IMR-90 (cell line): Measurements from ENCODE around the gene ZRANB3. TPM values are rescaled to one million over a fixed set of nuclear protein-coding genes. Genes with fewer than 3 reads are reported as not detected.

Experiments
- ATAC-seq: fragments of 200-7000 bp; cut with Tn5 transposase; 2 replicates; pipeline ENCODE4 v1.9.1; 2020; ENCODE audit warnings: low read depth, mild to moderate bottlenecking, moderate library complexity
- BruUV-seq: library from RNA; stranded (reverse); fragments of 400-500 nt; replicated peaks from 2 replicates; lab custom pipeline; 2021; lab: Mats Ljungman, UMichigan
- CTCF ChIA-PET: fragments of 300-600 bp; formaldehyde crosslinking; extraction: SDS; loops from one replicate; lab custom pipeline; 2021; ENCODE audit warnings: antibody characterized with exemption; lab: Yijun Ruan, JAX
- POLR2A ChIA-PET: fragments of 300-600 bp; sonication (Branson Sonifier 250); formaldehyde crosslinking; loops from one replicate; lab custom pipeline; 2022; ENCODE audit warnings: antibody characterized with exemption; ENCODE audit not compliant: unreplicated experiment; lab: Charles Lee
- DNase-seq: peaks from one replicate; pipeline ENCODE4 v3.0.0; 2013
- H2AFZ ChIP-seq: replicated peaks from 2 replicates; pipeline ENCODE3; 2013; ENCODE audit warnings: low read length, mild to moderate bottlenecking; ENCODE audit not compliant: poor library complexity
- H2AK5ac ChIP-seq: 2 replicates; pipeline ENCODE4 v1.6.1; 2013; ENCODE audit warnings: low read depth, low read length, inconsistent platforms
- H2AK9ac ChIP-seq: replicated peaks from 2 replicates; pipeline ENCODE3; 2013; ENCODE audit warnings: mild to moderate bottlenecking, low read depth, low read length, moderate library complexity; ENCODE audit not compliant: poor library complexity
- H2BK120ac ChIP-seq: 2 replicates; pipeline ENCODE4 v1.6.1; 2013; ENCODE audit warnings: low read depth, low read length, inconsistent platforms
- H2BK15ac ChIP-seq: 3 replicates; pipeline ENCODE4 v1.6.1; 2013; ENCODE audit warnings: low read depth, low read length, inconsistent platforms
- H2BK20ac ChIP-seq: 2 replicates; pipeline ENCODE4 v1.6.1; 2013; ENCODE audit warnings: low read depth, mild to moderate bottlenecking, inconsistent platforms, low read length, moderate library complexity
- H2BK5ac ChIP-seq: 2 replicates; pipeline ENCODE4 v1.6.1; 2013; ENCODE audit warnings: mild to moderate bottlenecking, low read depth, low read length, inconsistent platforms; ENCODE audit not compliant: poor library complexity, severe bottlenecking
- H3K14ac ChIP-seq: replicated peaks from 2 replicates; pipeline ENCODE4 v1.6.1; 2013; ENCODE audit warnings: low read depth, low read length, inconsistent platforms
- H3K18ac ChIP-seq: 2 replicates; pipeline ENCODE4 v1.6.1; 2013; ENCODE audit warnings: low read depth, low read length, control low read depth
- H3K23ac ChIP-seq: 2 replicates; pipeline ENCODE4 v1.6.1; 2013; ENCODE audit warnings: low read depth, low read length, inconsistent platforms
- H3K27ac ChIP-seq: 2 replicates; pipeline ENCODE4 v1.5.1; 2013; ENCODE audit warnings: mild to moderate bottlenecking, control low read depth, low read length; ENCODE audit not compliant: insufficient read depth
- H3K27me3 ChIP-seq: 2 replicates; pipeline ENCODE4 v1.6.1; 2013; ENCODE audit warnings: low read length; ENCODE audit not compliant: control insufficient read depth, insufficient read depth
- H3K36me3 ChIP-seq: 2 replicates; pipeline ENCODE4 v1.6.1; 2013; ENCODE audit warnings: low read length, mixed read lengths; ENCODE audit not compliant: control insufficient read depth, insufficient read depth
- H3K4ac ChIP-seq: 2 replicates; pipeline ENCODE4 v1.6.1; 2013; ENCODE audit warnings: low read depth, low read length, inconsistent platforms
- H3K4me1 ChIP-seq: 2 replicates; pipeline ENCODE4 v1.6.1; 2013; ENCODE audit warnings: low read length, mixed read lengths; ENCODE audit not compliant: control insufficient read depth, insufficient read depth
- H3K4me2 ChIP-seq: 2 replicates; pipeline ENCODE4 v1.6.1; 2013; ENCODE audit warnings: low read depth, mild to moderate bottlenecking, control low read depth, low read length, moderate library complexity
- H3K4me3 ChIP-seq: 2 replicates; pipeline ENCODE4 v1.5.1; 2013; ENCODE audit warnings: low read depth, mild to moderate bottlenecking, control low read depth, low read length, moderate library complexity; ENCODE audit not compliant: insufficient read depth
- H3K56ac ChIP-seq: 2 replicates; pipeline ENCODE4 v1.6.1; 2013; ENCODE audit warnings: low read length, inconsistent platforms; ENCODE audit not compliant: insufficient read depth; ENCODE audit errors: extremely low read depth
- H3K79me1 ChIP-seq, 2 experiments: 2 replicates each; pipeline ENCODE4 v1.6.1; 2013; ENCODE audit warnings: low read length in 2 of 2, inconsistent platforms in 1 of 2, low read depth in 1 of 2
- H3K9ac ChIP-seq: 2 replicates; pipeline ENCODE4 v1.6.1; 2013; ENCODE audit warnings: low read depth, low read length, control low read depth
- H3K9me1 ChIP-seq: 2 replicates; pipeline ENCODE4 v1.6.1; 2013; ENCODE audit warnings: low read length, inconsistent platforms; ENCODE audit not compliant: insufficient read depth
- H3K9me3 ChIP-seq: 2 replicates; pipeline ENCODE4 v1.6.1; 2013; ENCODE audit warnings: low read length; ENCODE audit not compliant: control insufficient read depth, insufficient read depth
- H4K20me1 ChIP-seq: 2 replicates; pipeline ENCODE4 v1.6.1; 2013; ENCODE audit warnings: low read length, inconsistent platforms; ENCODE audit not compliant: insufficient read depth
- H4K5ac ChIP-seq: 2 replicates; pipeline ENCODE4 v1.6.1; 2013; ENCODE audit warnings: mild to moderate bottlenecking, low read depth, low read length, control low read depth
- H4K8ac ChIP-seq, 2 experiments: 2 replicates each; pipeline ENCODE4 v1.6.1; 2013; ENCODE audit warnings: low read depth in 2 of 2, low read length in 2 of 2, control low read depth in 1 of 2, inconsistent platforms in 1 of 2
- H4K91ac ChIP-seq: 2 replicates; pipeline ENCODE4 v1.6.1; 2013; ENCODE audit warnings: low read depth, low read length, inconsistent platforms; ENCODE audit not compliant: insufficient read depth
- WGBS, 2 experiments: methylation state at CpG; one replicate each; pipeline versions ENCODE4 v1.1.5 to v1.1.7; 2013; ENCODE audit warnings: missing lambda C conversion rate in 2 of 2; ENCODE audit not compliant: insufficient read length in 1 of 2; ENCODE audit errors: extremely low coverage in 2 of 2; 5-methylcytosine and 5-hydroxymethylcytosine counted together
- dilution Hi-C: fragments of 300-500 bp; cut with HindIII; formaldehyde crosslinking; loops from one replicate; pipeline ENCODE4 v1.14.3; 2018; ENCODE audit warnings: low sequenced_read_pairs; ENCODE audit not compliant: unreplicated experiment
- in situ Hi-C: fragments of 300-500 bp; cut with MboI; formaldehyde crosslinking; loops from 3 replicates; pipeline ENCODE4 v1.14.3; 2019; ENCODE audit warnings: low sequenced_read_pairs, inconsistent platforms, mixed read lengths
- intact Hi-C: fragments of 100-400 bp; cut with micrococcal nuclease; formaldehyde crosslinking; loops from 2 replicates; pipeline ENCODE4 v1.10.0; 2022
- polyA plus RNA-seq, 3 experiments: library from polyadenylated mRNA; depleted of rRNA; stranded (reverse); fragments of >200 nt; gene quantifications; 2 replicates each; pipeline ENCODE4 v1.2.3, GENCODE V29; 2012; ENCODE audit warnings: low replicate concordance in 1 of 3
- total RNA-seq: library from RNA; depleted of rRNA; stranded (reverse); fragments of >200 nt; gene quantifications from 2 replicates; pipeline ENCODE4 v1.2.3, GENCODE V29; 2012
- TF ChIP-seq, protein P1 (sequence below): fragments of 150-350 bp; IDR thresholded peaks from 2 replicates; pipeline ENCODE4 v1.6.1; 2016; ENCODE audit warnings: low read depth, mild to moderate bottlenecking, low read length, moderate library complexity, borderline replicate concordance

ZRANB3 gene
- total and polyA plus RNA-seq, 2 of the 4 experiments (the other 2 are of a cell fraction), result 3.4 to 9.3 TPM

GRCh38 chr2:135150725-135151124, 380.3 kb downstream of the ZRANB3 start:
- CTCF ChIA-PET, result no interaction called here
- no peak overlapping the region for H2AK5ac ChIP-seq
- no peak overlapping the region for H3K4me2 ChIP-seq
- no peak overlapping the region for H4K8ac ChIP-seq
- no peaks in the 10 kb centered on the region for H3K4me1 ChIP-seq
- no peak overlapping the region for H3K18ac ChIP-seq
- H3K9ac ChIP-seq, result no peak overlapping the region
- no peak overlapping the region for H3K4ac ChIP-seq
- no peak overlapping the region for H3K4me3 ChIP-seq
- no peak overlapping the region for H3K27ac ChIP-seq
- TF ChIP-seq, protein P1, sequence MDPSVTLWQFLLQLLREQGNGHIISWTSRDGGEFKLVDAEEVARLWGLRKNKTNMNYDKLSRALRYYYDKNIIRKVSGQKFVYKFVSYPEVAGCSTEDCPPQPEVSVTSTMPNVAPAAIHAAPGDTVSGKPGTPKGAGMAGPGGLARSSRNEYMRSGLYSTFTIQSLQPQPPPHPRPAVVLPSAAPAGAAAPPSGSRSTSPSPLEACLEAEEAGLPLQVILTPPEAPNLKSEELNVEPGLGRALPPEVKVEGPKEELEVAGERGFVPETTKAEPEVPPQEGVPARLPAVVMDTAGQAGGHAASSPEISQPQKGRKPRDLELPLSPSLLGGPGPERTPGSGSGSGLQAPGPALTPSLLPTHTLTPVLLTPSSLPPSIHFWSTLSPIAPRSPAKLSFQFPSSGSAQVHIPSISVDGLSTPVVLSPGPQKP, result no peak
- ATAC-seq (no peak), DNase-seq (no peak)
- H3K9me3 ChIP-seq, result no peaks in the 10 kb centered on the region
- H3K27me3 ChIP-seq, result no peaks in the 10 kb centered on the region
- no peak overlapping the region for H2BK20ac ChIP-seq
- no peak overlapping the region for H2BK120ac ChIP-seq
- 100% methylated on average over 1 of the region's 1 CpG; no CpG with 5 or more reads in 1 of the 2 experiments for WGBS, 2 experiments
- intact Hi-C loops (loop anchor here (5.0 kb wide), 1 partner anchor 48 kb away; no protein-coding TSS in a partner anchor), dilution Hi-C loops (no loop called here), in situ Hi-C loops (no loop called here)
- no peaks in the 10 kb centered on the region for H4K20me1 ChIP-seq
- no peak overlapping the region for H3K23ac ChIP-seq
- H3K9me1 ChIP-seq, result no peaks in the 10 kb centered on the region; the same call in 1 of the 2 replicates
- H2BK15ac ChIP-seq, result no peak overlapping the region
- peaks cover 18% of the 10 kb centered on the region for H3K36me3 ChIP-seq
- H3K79me1 ChIP-seq, result peaks cover 7 to 11% of the 10 kb centered on the region in 2 experiments; a peak in 3 of 4 replicates
- no TSS peak for BruUV-seq
- H2AFZ ChIP-seq, result no peak overlapping the region
- no peak overlapping the region for H4K91ac ChIP-seq
- H3K56ac ChIP-seq, result no peak overlapping the region
- no peak overlapping the region for H3K14ac ChIP-seq
- POLR2A ChIA-PET, result no interaction called here
- no peak overlapping the region for H2AK9ac ChIP-seq
- no peak overlapping the region for H2BK5ac ChIP-seq
- no peak overlapping the region for H4K5ac ChIP-seq
